Endothelial cell (in vitro differentiated cells): Measurements from ENCODE around the gene LCORL. TPM values are rescaled to one million over a fixed set of nuclear protein-coding genes. Genes with fewer than 3 reads are reported as not detected.

Experiments used
- DNase-seq: peaks from one replicate; pipeline ENCODE4 v3.0.0; 2021; ENCODE audit warnings: low spot score
- H3K27ac Mint-ChIP-seq: one replicate; pipeline ENCODE4 v1.8.0; 2021; ENCODE audit warnings: mixed read lengths, inconsistent platforms; ENCODE audit not compliant: unreplicated experiment
- H3K27me3 Mint-ChIP-seq: one replicate; pipeline ENCODE4 v1.8.0; 2021; ENCODE audit warnings: mild to moderate bottlenecking, moderate library complexity, mixed read lengths, inconsistent platforms; ENCODE audit not compliant: unreplicated experiment
- H3K36me3 Mint-ChIP-seq: one replicate; pipeline ENCODE4 v1.8.0; 2021; ENCODE audit warnings: mild to moderate bottlenecking, low read depth, mixed read lengths, inconsistent platforms; ENCODE audit not compliant: unreplicated experiment
- H3K4me1 Mint-ChIP-seq: one replicate; pipeline ENCODE4 v1.8.0; 2021; ENCODE audit warnings: mild to moderate bottlenecking, mixed read lengths, inconsistent platforms; ENCODE audit not compliant: unreplicated experiment
- H3K4me3 Mint-ChIP-seq: one replicate; pipeline ENCODE4 v1.8.0; 2021; ENCODE audit warnings: mild to moderate bottlenecking, mixed read lengths, inconsistent platforms; ENCODE audit not compliant: unreplicated experiment
- H3K9me3 Mint-ChIP-seq: one replicate; pipeline ENCODE4 v1.8.0; 2021; ENCODE audit warnings: mixed read lengths, inconsistent platforms; ENCODE audit not compliant: unreplicated experiment
- CTCF ChIP-seq: fragments of 200-600 bp; sonication (generic); IDR thresholded peaks from one replicate; pipeline ENCODE4 v1.5.0; 2021; ENCODE audit warnings: antibody characterized with exemption; ENCODE audit not compliant: unreplicated experiment
- total RNA-seq: library from RNA; stranded (reverse); fragmentation: NEBNext Ultra II Directional; extraction: Animal tissue kit (Norgen Biotek cat#: 25700); gene quantifications from one replicate; pipeline ENCODE4 v1.2.1, GENCODE V29; 2021; ENCODE audit not compliant: unreplicated experiment

Gene LCORL
- total RNA-seq, 1 donor from 2014 or later, result 18.4 TPM

- Mint-ChIP-seq H3K4me1 (no peaks in the 10 kb centered on the region), H3K27ac (no peak overlapping the region)
Observed at GRCh38 chr4:17964576-17964975, 57.0 kb downstream of the LCORL start.

GRCh38 chr4:17962171-17962570, 59.4 kb downstream of the LCORL start:
- no peak for DNase-seq
- Mint-ChIP-seq H3K27ac (no peak overlapping the region), H3K36me3 (peaks cover under 1% of the 10 kb centered on the region), H3K9me3 (no peaks in the 10 kb centered on the region), H3K27me3 (peaks cover 1% of the 10 kb centered on the region), H3K4me3 (no peak overlapping the region), H3K4me1 (no peaks in the 10 kb centered on the region)
- no peak for TF ChIP-seq CTCF

More at GRCh38 chr4:17964576-17964975, 57.0 kb downstream of the LCORL start:
- Mint-ChIP-seq H3K27me3 (no peaks in the 10 kb centered on the region), H3K9me3 (no peaks in the 10 kb centered on the region), H3K4me3 (no peak overlapping the region), H3K36me3 (no peaks in the 10 kb centered on the region)
- no peak for TF ChIP-seq CTCF
- no peak for DNase-seq

- H3K27me3 Mint-ChIP-seq, result peaks cover 2% of the 10 kb centered on the region
Observed at GRCh38 chr4:17961249-17961648, 60.3 kb downstream of the LCORL start.

GRCh38 chr4:17958181-17958580, 63.4 kb downstream of the LCORL start:
- H3K9me3 Mint-ChIP-seq, result no peaks in the 10 kb centered on the region
- H3K36me3 Mint-ChIP-seq, result peaks cover 10% of the 10 kb centered on the region
- H3K27ac Mint-ChIP-seq, result no peak overlapping the region
- no peaks in the 10 kb centered on the region for H3K4me1 Mint-ChIP-seq
- no peak for DNase-seq
- peaks cover 2% of the 10 kb centered on the region for H3K27me3 Mint-ChIP-seq
- no peak overlapping the region for H3K4me3 Mint-ChIP-seq
- no peak for TF ChIP-seq CTCF

More at GRCh38 chr4:17961249-17961648, 60.3 kb downstream of the LCORL start:
- H3K27ac Mint-ChIP-seq, result no peak overlapping the region
- TF ChIP-seq CTCF, result no peak
- H3K9me3 Mint-ChIP-seq, result no peaks in the 10 kb centered on the region
- H3K36me3 Mint-ChIP-seq, result peaks cover 5% of the 10 kb centered on the region
- no peaks in the 10 kb centered on the region for H3K4me1 Mint-ChIP-seq
- no peak overlapping the region for H3K4me3 Mint-ChIP-seq
- no peak for DNase-seq

GRCh38 chr4:17957688-17958087, 63.9 kb downstream of the LCORL start:
- DNase-seq, result no peak
- Mint-ChIP-seq H3K9me3 (no peaks in the 10 kb centered on the region), H3K4me1 (no peaks in the 10 kb centered on the region), H3K27ac (no peak overlapping the region), H3K27me3 (peaks cover 2% of the 10 kb centered on the region), H3K4me3 (no peak overlapping the region), H3K36me3 (peaks cover 12% of the 10 kb centered on the region)
- no peak for TF ChIP-seq CTCF
